Endothelial cell of umbilical vein (primary cell): ENCODE data around the gene OCA2. TPM values are rescaled to one million over a fixed set of nuclear protein-coding genes. Genes with fewer than 3 reads are reported as not detected.

Experiments
- BruUV-seq: library from RNA; stranded (reverse); fragments of 400-500 nt; replicated peaks from 2 replicates; lab custom pipeline; 2021; lab: Mats Ljungman, UMichigan
- CTCF ChIA-PET: fragments of 300-600, 350-600 bp; sonication (Branson Sonifier 250); formaldehyde crosslinking; loops from one replicate; lab custom pipeline; 2021; ENCODE audit warnings: antibody characterized with exemption, inconsistent platforms; lab: Charles Lee
- POLR2A ChIA-PET: fragments of 300-600, 350-600 bp; sonication (Branson Sonifier 250); formaldehyde crosslinking; loops from one replicate; lab custom pipeline; 2021; ENCODE audit warnings: antibody characterized with exemption, inconsistent platforms; lab: Charles Lee
- DNase-seq: peaks from one replicate; pipeline ENCODE4 v3.0.0-alpha.2; 2011; ENCODE audit warnings: low read depth, low spot score
- FAIRE-seq: peaks from 2 replicates; lab custom pipeline; 2011; peaks lifted over from hg19 to GRCh38; lab: Jason Lieb, UNC
- H2AFZ ChIP-seq: 2 replicates; pipeline ENCODE4 v1.6.0; 2012; ENCODE audit warnings: low read depth, low read length, control low read depth, inconsistent platforms
- H3K27ac ChIP-seq: 2 replicates; pipeline ENCODE4 v1.5.1; 2011; ENCODE audit warnings: low read depth, mild to moderate bottlenecking, control low read depth, low read length, moderate library complexity; ENCODE audit not compliant: insufficient read depth
- H3K27me3 ChIP-seq, 2 experiments: 2 replicates each; pipeline versions ENCODE4 v1.6.0 to v1.6.1; 2011; ENCODE audit warnings: low read length in 2 of 2, mixed read lengths in 1 of 2; ENCODE audit not compliant: control insufficient read depth in 2 of 2, insufficient read depth in 2 of 2
- H3K36me3 ChIP-seq, 2 experiments: 2 replicates in 1 of 2; 3 replicates in 1 of 2; pipeline ENCODE4 v1.5.1; 2011; ENCODE audit warnings: low read length in 2 of 2, mild to moderate bottlenecking in 1 of 2, moderate library complexity in 1 of 2; ENCODE audit not compliant: control insufficient read depth in 2 of 2, insufficient read depth in 2 of 2; ENCODE audit errors: extremely low read depth in 1 of 2
- H3K4me1 ChIP-seq: 3 replicates; pipeline ENCODE4 v1.5.1; 2011; ENCODE audit warnings: mild to moderate bottlenecking, low read length; ENCODE audit not compliant: control insufficient read depth, insufficient read depth; ENCODE audit errors: extremely low read depth
- H3K4me2 ChIP-seq: 2 replicates; pipeline ENCODE4 v1.6.1; 2011; ENCODE audit warnings: low read length, control low read depth, mixed read lengths; ENCODE audit not compliant: insufficient read depth
- H3K4me3 ChIP-seq, 3 experiments: fragments of 200-600 bp in 1 of 3; sonication (generic), shearing (Covaris generic) in 1 of 3; replicated peaks in 1 of 3; 2 replicates each; pipeline ENCODE4 v1.5.1; 2011 to 2016; ENCODE audit warnings: control low read depth in 3 of 3, low read length in 3 of 3, mild to moderate bottlenecking in 2 of 3, inconsistent platforms in 1 of 3, low read depth in 1 of 3, moderate library complexity in 1 of 3; ENCODE audit not compliant: insufficient read depth in 1 of 3
- H3K79me2 ChIP-seq: 2 replicates; pipeline ENCODE4 v1.6.0; 2012; ENCODE audit warnings: low read length, inconsistent platforms; ENCODE audit not compliant: control insufficient read depth, insufficient read depth
- H3K9ac ChIP-seq: replicated peaks from 2 replicates; pipeline ENCODE3; 2011; ENCODE audit warnings: low read length, control low read depth; ENCODE audit not compliant: insufficient read depth; ENCODE audit errors: extremely low read depth
- H3K9me1 ChIP-seq: replicated peaks from 3 replicates; pipeline ENCODE4 v1.6.0; 2011; ENCODE audit warnings: mild to moderate bottlenecking, low read length; ENCODE audit not compliant: control insufficient read depth, insufficient read depth; ENCODE audit errors: extremely low read depth
- H3K9me3 ChIP-seq: replicated peaks from 2 replicates; pipeline ENCODE4 v1.5.1; 2012; ENCODE audit warnings: low read length, inconsistent platforms; ENCODE audit not compliant: control insufficient read depth, insufficient read depth
- H4K20me1 ChIP-seq: replicated peaks from 2 replicates; pipeline ENCODE3; 2011; ENCODE audit warnings: mild to moderate bottlenecking, low read length; ENCODE audit not compliant: control insufficient read depth, insufficient read depth; ENCODE audit errors: extremely low read depth
- EZH2 ChIP-seq: IDR thresholded peaks from 2 replicates; pipeline ENCODE4 v1.6.1; 2012; ENCODE audit warnings: borderline replicate concordance, low read depth, mild to moderate bottlenecking, moderate library complexity, low read length, inconsistent platforms; ENCODE audit not compliant: severe bottlenecking
- FOS ChIP-seq: IDR thresholded peaks from 2 replicates; pipeline ENCODE4 v1.6.1; 2011; ENCODE audit warnings: mild to moderate bottlenecking, low read length, moderate library complexity, borderline replicate concordance; ENCODE audit not compliant: insufficient read depth
- GATA2 ChIP-seq: IDR thresholded peaks from 2 replicates; pipeline ENCODE4 v1.7.0; 2011; ENCODE audit warnings: low read depth, mild to moderate bottlenecking, moderate library complexity, mixed read lengths, low read length; ENCODE audit not compliant: insufficient read length, insufficient read depth
- JUN ChIP-seq: IDR thresholded peaks from 2 replicates; pipeline ENCODE4 v1.6.1; 2011; ENCODE audit warnings: borderline replicate concordance, low read depth; ENCODE audit not compliant: insufficient read length, insufficient read depth
- MYC ChIP-seq: IDR thresholded peaks from one replicate; pipeline ENCODE4 v1.6.1; 2011; ENCODE audit warnings: mild to moderate bottlenecking, low read depth, low read length
- POLR2A ChIP-seq: IDR thresholded peaks from 2 replicates; pipeline ENCODE4 v1.6.1; 2012; ENCODE audit warnings: low read depth, mild to moderate bottlenecking, control low read depth, low read length
- POLR2AphosphoS5 ChIP-seq: IDR thresholded peaks from 2 replicates; pipeline ENCODE4 v1.6.1; 2012; ENCODE audit warnings: low read depth, mild to moderate bottlenecking, control low read depth, low read length, moderate library complexity; ENCODE audit not compliant: insufficient read depth
- dilution Hi-C: fragments of 300-500 bp; cut with MboI; formaldehyde crosslinking; loops from one replicate; pipeline ENCODE4 v1.15.0; 2019; ENCODE audit warnings: low sequenced_read_pairs; ENCODE audit not compliant: extremely low pct_ligation_motif_present
- intact Hi-C: fragments of 100-400 bp; cut with micrococcal nuclease; formaldehyde crosslinking; loops from one replicate; pipeline ENCODE4 v1.10.0; 2022
- polyA plus RNA-seq, 4 experiments: library from polyadenylated mRNA; depleted of rRNA in 3 of 4; stranded (reverse) in 3 of 4; unstranded in 1 of 4; fragments of >200 nt; gene quantifications; 2 replicates each; pipeline versions ENCODE4 v1.2.1 to v1.2.3, GENCODE V29; 2011 to 2012; ENCODE audit warnings: missing spikeins in 1 of 4
- total RNA-seq: library from RNA; stranded (reverse); gene quantifications from 2 replicates; pipeline ENCODE4 v1.2.3, GENCODE V29; 2021
- TF ChIP-seq, protein P1 (sequence below): IDR thresholded peaks from 2 replicates; pipeline ENCODE4 v1.6.1; 2011; ENCODE audit not compliant: insufficient read depth, insufficient read length
- TF ChIP-seq, protein P2 (sequence below), 2 donors: IDR thresholded peaks; 1 replicate in 1 of 2; 2 replicates in 1 of 2; pipeline ENCODE4 v1.5.1; 2011; ENCODE audit warnings: low read length in 2 of 2, mild to moderate bottlenecking in 2 of 2, moderate library complexity in 2 of 2, control low read depth in 1 of 2, inconsistent platforms in 1 of 2, low read depth in 1 of 2; ENCODE audit not compliant: insufficient read depth in 1 of 2; ENCODE audit errors: extremely low read depth in 1 of 2

The OCA2 gene
- total and polyA plus RNA-seq, 2 donors (not counting 3 experiments of a cell fraction or from before 2014, with no cell fraction given) = not detected

DNA sequence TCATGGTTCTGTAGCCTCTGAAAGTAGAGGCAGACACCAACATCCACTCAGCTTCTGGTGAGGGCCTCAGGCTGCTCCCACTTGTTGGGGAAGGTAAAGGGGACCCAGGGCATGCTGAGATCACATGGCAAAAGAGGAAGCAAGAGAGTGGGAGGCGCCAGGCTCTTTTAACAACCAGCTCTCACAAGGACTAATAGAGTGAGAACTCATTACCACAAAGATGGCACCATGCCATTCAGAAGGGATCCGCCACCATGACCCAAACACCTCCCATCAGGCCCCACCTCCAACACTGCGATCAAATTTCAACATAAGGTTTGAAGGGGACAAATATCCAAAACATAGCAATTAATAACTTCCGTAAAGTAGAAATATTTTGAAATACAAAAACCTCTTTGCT, 192.3 kb downstream of the OCA2 start:
- TF ChIP-seq FOS (no peak), MYC (no peak), GATA2 (no peak), EZH2 (no peak), JUN (no peak), POLR2AphosphoS5 (no peak), POLR2A (no peak)
- TF ChIP-seq, protein P1, sequence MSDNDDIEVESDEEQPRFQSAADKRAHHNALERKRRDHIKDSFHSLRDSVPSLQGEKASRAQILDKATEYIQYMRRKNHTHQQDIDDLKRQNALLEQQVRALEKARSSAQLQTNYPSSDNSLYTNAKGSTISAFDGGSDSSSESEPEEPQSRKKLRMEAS = no peak
- TF ChIP-seq, protein P2, sequence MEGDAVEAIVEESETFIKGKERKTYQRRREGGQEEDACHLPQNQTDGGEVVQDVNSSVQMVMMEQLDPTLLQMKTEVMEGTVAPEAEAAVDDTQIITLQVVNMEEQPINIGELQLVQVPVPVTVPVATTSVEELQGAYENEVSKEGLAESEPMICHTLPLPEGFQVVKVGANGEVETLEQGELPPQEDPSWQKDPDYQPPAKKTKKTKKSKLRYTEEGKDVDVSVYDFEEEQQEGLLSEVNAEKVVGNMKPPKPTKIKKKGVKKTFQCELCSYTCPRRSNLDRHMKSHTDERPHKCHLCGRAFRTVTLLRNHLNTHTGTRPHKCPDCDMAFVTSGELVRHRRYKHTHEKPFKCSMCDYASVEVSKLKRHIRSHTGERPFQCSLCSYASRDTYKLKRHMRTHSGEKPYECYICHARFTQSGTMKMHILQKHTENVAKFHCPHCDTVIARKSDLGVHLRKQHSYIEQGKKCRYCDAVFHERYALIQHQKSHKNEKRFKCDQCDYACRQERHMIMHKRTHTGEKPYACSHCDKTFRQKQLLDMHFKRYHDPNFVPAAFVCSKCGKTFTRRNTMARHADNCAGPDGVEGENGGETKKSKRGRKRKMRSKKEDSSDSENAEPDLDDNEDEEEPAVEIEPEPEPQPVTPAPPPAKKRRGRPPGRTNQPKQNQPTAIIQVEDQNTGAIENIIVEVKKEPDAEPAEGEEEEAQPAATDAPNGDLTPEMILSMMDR (IDR thresholded peaks at IDR 0.05; ENCODE audit: extremely low read depth in 1 of 2, insufficient read depth in 1 of 2, low read depth in 1 of 2, low read length in 2 of 2) = no peak
- Histone ChIP-seq H3K27ac (no peak overlapping the region), H3K9me3 (peaks cover 2% of the 10 kb centered on the region), H3K4me2 (no peak overlapping the region), H4K20me1 (no peaks in the 10 kb centered on the region), H3K9ac (no peak overlapping the region), H3K36me3 (no peaks in the 10 kb centered on the region), H3K4me3 (no peak overlapping the region), H3K79me2 (no peaks in the 10 kb centered on the region), H2AFZ (no peak overlapping the region), H3K4me1 (no peaks in the 10 kb centered on the region), H3K27me3 (no peaks in the 10 kb centered on the region), H3K9me1 (no peaks in the 10 kb centered on the region)
- no TSS peak for BruUV-seq
- intact Hi-C loops = no loop called here
- dilution Hi-C loops = no loop called here
- DNase-seq (no peak), FAIRE-seq (no peak)
- ChIA-PET CTCF (no interaction called here), POLR2A (no interaction called here)
